GM19463 (cell line): ENCODE results near the gene BIN1.

Experiments
- ATAC-seq: cut with Tn5 transposase; IDR thresholded peaks from one replicate; pipeline ENCODE4 v1.9.1; 2021; ENCODE audit warnings: mild to moderate bottlenecking, moderate library complexity; ENCODE audit not compliant: unreplicated experiment

The BIN1 gene

GRCh38 chr2:127051116-127052056 is 55.6 kb downstream of the BIN1 start:
- no peak for ATAC-seq

- no peak for ATAC-seq
Observed at GRCh38 chr2:127050803-127051115, 56.2 kb downstream of the BIN1 start.

GRCh38 chr2:127049927-127050802 is 56.8 kb downstream of the BIN1 start:
- ATAC-seq = peak; percentile 72

GRCh38 chr2:127048969-127049897 is 57.7 kb downstream of the BIN1 start:
- ATAC-seq = no peak

GRCh38 chr2:127048618-127048935 is 58.4 kb downstream of the BIN1 start:
- ATAC-seq = no peak

GRCh38 chr2:127047716-127048617 is 59.0 kb downstream of the BIN1 start:
- ATAC-seq = no peak

GRCh38 chr2:127047054-127047453 is 59.9 kb downstream of the BIN1 start:
- ATAC-seq = no peak

GRCh38 chr2:127046579-127046978 is 60.4 kb downstream of the BIN1 start:
- no peak for ATAC-seq

- ATAC-seq = no peak
Observed at GRCh38 chr2:127045792-127046501, 61.0 kb downstream of the BIN1 start.

- ATAC-seq = no peak
Observed at GRCh38 chr2:127044977-127045661, 61.8 kb downstream of the BIN1 start.

GRCh38 chr2:127044165-127044718 is 62.7 kb downstream of the BIN1 start:
- no peak for ATAC-seq

- ATAC-seq = no peak
Observed at GRCh38 chr2:127043367-127044164, 63.4 kb downstream of the BIN1 start.

- ATAC-seq = no peak
Observed at GRCh38 chr2:127041259-127041970, 65.5 kb downstream of the BIN1 start.

- ATAC-seq = no peak
Observed at GRCh38 chr2:127040169-127040568, 66.8 kb downstream of the BIN1 start.

- ATAC-seq = peak; percentile 53
Observed at GRCh38 chr2:127039387-127040031, 67.4 kb downstream of the BIN1 start.

GRCh38 chr2:127037476-127037875 is 69.5 kb downstream of the BIN1 start:
- no peak for ATAC-seq
